ENCODE data around the gene EML1.
"Not testable (repeated sequence)": the region's sequence is repeated elsewhere in the genome, so short reads cannot be mapped to it uniquely, and the experiment has no call there.

Gene EML1

GRCh38 chr14:99938376-99938775 is 145.2 kb downstream of the EML1 start:
- no peak for DNase-seq (ENCODE audit: low read depth)

- DNase-seq (ENCODE audit: low read depth): no peak
Observed at GRCh38 chr14:99938896-99939295, 145.7 kb downstream of the EML1 start.

GRCh38 chr14:99939421-99939820 is 146.2 kb downstream of the EML1 start:
- DNase-seq (ENCODE audit: low read depth): no peak

DNA sequence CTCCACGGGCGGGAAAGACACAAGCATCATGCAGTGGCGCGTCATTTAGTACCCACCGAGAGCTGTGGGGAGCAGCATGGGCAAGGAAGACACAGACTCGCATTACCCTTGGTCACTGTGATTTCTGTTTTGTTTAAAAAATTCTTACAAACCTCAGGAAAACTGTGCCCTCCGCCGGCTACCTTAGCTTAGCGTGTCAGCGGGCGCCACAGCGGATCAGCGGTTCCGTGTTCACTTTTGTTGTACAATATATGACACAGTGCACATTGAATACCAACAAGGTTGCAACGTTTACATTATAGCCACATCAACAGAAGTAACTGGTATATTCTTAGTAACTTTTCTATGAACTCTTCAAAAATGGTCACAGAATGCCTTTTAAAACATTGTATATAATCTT is 146.9 kb downstream of the EML1 start:
- DNase-seq (ENCODE audit: low read depth): no peak

DNA sequence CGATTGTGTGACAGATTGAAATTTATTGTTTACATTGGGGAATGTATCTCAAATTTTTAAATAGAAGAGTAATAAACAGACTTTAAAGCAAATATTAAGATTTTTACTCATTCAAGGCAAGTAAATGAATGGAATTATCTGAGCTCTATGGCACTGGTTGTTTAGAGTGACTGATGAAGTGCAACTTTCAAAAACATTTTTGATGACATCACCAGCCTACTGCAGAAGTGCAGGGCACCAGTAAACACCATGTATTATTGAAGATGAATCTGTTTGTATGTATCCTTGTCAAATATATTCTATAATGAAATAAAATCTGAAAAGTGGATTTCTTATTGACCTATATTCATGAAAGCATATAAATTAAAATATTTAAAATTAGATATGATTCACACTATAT is 148.0 kb downstream of the EML1 start:
- DNase-seq (ENCODE audit: low read depth): no peak

- no peak for DNase-seq (ENCODE audit: low read depth)
Observed at GRCh38 chr14:99943620-99944019, 150.4 kb downstream of the EML1 start.

DNA sequence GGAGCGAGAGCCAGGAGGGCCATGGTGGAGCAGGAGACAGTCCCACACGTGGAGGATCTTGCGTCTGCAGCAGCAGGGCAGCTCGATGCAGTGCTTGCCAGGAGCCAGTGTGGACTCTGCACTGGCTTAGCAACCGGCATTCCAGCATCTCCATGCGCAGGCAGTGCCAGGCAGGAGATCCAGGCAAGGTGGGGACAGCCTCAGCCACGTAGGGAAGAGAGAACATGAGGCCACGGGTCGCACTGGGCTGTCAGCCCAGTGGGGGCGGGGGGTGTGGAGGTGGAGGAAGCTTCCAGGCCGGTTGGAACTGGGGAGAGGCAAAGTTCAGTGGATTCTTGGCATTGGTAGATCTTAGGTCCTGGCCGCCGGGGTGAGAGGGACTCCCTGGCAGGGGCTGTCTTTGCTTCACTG is 151.0 kb downstream of the EML1 start:
- no peak for DNase-seq (ENCODE audit: low read depth)

DNA sequence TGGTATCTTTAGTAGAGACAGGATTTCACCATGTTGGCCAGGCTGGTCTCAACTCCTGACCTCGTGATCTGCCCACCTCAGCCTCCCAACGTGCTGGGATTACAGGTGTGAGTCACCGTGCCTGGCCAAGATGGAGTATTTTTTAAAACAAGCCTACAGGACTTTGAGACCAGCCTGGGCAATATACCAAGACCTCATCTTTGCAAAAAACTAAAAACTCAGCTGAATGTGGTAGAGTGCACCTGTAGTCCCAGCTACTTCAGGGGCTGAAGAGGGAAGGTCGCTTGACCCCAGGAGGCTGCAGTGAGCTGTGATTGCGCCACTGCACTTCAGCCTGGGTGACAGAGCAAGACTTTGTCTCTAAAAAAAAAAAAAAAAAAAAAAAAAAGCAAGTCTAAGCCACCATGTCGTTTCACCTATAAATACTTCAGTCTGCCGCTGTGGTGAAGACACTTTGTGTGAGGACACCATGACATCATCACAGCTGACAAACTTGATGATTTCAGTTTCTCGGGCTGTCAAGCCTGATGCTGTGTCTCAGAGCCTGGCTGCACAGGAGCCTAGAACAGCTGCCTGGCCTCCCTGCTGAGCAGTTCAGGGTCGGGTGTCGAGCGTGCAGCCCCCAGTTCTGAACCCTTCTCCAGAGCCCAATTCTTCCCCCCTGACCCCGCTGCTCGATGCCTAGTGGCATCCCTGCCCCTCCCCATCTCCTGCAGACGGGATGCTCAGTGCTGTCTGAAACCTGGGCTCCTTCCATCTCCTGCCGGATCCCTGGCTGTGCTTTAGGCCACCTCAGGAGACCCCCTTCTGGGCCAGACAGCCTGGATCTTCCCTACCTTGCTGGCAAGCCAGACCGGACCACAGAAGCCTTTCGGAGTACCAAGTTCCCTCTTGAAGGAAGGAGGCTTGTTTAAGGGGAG is 152.8 kb downstream of the EML1 start:
- DNase-seq (ENCODE audit: low read depth): no peak

DNA sequence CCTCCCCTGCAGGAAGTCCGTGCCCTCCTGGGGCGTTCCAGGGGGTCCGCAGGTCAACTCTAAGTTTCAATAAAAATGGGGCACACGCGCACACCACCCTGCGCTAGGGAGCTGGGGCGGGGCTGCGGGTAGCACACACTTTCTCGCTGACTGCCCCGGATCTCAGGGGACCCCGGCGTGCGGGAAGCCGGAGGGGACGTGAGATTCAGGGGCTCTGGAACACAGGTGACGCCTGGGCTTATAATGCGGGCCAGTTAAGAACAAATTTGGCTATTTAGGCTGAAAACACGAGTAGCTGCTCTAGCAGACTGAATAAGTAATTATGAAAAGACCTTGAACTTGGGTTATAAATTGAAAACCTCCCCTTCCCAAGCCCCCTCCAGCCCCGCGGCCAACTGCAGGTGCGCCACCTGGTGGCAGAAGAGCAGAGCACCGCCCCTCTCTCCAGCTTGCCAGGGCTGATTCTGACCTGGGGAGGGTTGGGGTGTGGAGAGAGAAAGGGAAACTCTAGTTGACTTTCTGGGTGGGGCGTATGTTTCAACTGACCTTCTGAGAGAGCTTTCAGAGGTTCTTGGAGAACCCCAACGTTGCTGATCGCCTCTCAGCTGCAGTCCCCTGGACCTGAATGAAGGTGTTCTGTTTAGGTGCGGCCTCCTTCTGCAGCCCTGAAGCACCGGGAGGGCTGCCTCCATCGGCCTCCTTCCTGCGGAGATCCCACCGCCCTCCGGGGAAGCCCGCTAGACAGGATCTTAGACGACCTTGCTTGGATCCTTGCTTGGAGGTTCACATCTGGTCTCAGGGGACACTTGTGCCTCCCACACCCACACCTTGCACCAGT is 153.7 kb downstream of the EML1 start:
- DNase-seq (ENCODE audit: low read depth): no peak

DNA sequence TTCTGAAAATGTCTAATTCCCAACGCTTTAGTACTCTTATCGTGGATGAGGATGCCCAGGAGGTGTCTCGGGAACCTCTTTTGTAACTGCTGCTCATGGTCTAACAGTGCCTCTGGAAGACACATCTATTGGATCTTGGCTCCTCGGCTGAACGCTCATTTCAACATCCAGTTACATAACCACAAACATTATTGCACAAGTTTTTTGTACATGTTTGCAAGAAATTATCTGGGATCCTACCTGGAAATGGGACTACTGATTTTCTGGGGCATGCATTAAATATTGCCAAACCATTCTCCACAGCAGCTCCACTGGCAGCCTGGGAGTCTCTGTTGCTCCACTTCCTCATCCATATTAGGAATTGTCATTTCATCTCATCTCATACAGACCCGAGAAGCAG is 154.5 kb downstream of the EML1 start:
- no peak for DNase-seq (ENCODE audit: low read depth)

- not testable (repeated sequence) for DNase-seq (ENCODE audit: low read depth)
Observed at GRCh38 chr14:99949011-99949732, 156.0 kb downstream of the EML1 start.

DNA sequence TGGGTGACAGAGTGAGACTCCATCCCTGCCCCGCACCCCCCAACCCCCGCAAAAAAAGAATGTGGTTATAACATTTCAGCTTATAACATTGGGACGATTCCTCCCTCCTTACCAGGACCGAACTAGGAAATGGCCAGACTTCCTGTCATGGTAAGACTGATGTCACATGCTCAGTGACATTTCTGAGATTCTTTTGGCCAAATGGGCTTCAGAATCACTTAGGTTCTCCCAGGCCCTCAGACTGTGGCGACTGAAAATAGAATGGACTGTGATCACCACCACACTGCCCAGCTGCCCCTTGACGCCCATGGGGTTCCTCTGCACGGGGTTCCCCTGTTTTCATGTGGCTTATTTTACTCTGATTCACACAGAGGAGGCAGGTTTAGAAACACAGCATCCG is 157.0 kb downstream of the EML1 start:
- DNase-seq (ENCODE audit: low read depth): no peak

DNA sequence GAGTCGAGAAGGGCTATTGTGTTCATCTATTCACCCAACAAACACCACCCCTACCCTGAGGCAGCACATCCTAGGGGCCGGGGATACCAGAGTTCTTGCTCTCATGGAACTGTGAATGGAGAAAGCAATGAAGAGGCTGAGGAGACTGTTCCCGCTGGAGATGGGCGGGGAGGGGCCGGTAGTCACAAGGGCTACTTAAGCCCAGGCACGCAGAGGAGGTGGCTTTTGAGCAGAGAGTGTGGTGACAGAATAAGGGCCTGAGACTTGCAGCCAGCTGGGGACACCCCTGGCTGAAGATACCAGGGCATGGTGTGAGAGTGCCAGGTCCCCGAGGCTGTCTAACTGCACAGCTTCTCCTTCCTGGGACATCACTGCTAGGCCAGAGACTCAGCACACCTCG is 157.9 kb downstream of the EML1 start:
- no peak for DNase-seq (ENCODE audit: low read depth)

DNA sequence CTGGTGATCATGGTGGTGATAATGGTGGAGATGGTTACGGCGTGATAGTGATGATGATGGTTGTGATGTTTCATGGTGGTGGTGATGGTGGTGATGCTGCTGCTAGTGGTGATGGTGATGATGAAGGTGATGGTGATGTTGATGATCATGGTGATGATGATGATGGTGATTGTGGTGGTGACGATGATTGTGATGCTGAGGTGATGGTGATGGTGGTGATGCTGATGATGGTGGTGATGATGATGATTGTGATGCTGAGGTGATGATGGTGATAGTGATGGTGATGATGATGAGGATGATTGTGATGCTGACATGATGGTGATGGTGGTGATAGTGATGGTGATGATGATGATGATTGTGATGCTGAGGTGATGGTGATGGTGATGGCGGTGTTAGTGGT is 158.8 kb downstream of the EML1 start:
- DNase-seq (ENCODE audit: low read depth): no peak

DNA sequence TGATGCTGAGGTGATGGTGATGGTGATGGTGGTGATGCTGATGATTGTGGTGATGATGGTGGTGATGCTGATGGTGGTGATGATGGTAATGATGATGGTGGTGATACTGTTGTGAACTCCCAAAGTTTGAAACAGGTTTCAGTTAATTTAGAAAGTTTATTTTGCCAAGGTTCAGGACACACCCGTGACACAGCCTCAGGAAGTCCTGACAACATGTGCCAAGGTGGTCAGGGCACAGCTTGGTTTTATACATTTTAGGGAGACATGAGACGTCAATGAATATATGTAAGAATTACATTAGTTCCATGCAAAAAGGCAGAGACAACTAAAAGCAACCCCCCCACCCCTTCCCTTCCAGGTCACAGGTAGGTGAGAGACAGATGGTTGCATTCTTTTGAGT is 159.2 kb downstream of the EML1 start:
- no peak for DNase-seq (ENCODE audit: low read depth)

DNA sequence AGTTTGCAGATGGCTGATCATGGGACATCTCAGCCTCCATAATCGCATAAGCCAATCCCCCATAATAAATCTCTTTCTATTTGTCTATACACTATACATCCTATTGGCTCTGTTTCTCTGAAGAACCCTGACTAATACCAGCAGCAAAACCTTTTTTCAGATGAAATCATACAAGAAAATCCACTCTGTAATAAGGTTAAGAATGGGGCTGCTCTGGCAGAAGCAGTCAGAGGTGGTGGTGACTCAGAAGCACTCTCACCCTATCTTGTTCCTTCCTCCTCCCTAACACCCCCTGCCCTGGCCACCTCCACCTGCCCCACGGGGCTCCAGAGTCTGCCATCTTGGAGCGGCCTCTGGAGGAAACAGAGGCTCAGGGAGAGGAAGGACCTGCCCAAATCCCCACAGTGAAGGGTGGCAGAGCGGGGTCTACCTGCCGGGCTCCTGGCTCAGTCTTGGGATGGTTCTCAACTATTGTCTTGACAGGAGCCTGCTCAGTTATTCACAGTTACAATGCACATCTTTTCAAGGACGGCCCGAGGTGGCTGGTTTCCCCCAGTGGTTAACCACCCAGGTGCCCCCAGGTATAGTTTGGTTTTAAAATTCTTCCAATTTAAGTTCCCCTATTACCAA is 162.7 kb downstream of the EML1 start:
- DNase-seq (ENCODE audit: low read depth): no peak

DNA sequence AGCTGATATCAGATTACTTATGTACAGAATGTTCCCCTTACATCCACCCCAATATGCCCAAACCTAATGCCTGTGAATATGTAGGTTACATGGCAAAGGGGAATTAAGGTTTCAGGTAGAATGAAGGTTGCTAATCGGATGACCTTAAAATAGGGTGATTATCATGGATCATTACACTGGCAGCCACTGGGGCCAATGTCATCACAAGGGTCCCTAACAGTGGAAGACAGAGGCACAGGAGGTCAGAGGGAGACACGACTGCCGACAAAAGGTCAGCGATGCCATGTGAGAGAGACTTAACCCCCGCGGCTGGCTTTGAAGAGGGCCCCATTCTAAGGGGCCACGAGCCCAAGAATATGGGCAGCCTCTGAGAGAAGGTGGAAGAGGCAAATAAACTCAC is 165.2 kb downstream of the EML1 start:
- no peak for DNase-seq (ENCODE audit: low read depth)

- no peak for DNase-seq (ENCODE audit: low read depth)
Observed at GRCh38 chr14:99961826-99962518, 168.8 kb downstream of the EML1 start.

DNA sequence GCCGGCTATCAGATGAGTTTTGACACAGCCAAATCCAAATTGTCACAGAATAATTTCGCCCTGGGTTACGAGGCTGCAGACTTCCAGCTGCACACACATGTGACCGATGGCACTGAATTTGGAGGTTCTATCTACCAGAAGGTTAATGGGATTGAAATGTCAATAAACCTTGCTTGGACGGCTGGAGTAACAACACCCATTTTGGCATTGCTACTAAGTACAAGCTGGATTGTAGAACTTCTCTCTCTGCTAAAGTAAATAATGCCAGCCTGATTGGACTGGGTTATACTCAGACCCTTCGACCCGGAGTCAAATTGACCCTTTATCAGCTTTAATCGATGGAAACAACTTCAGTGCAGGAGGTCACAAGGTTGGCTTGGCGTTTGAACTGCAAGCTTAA is 171.8 kb downstream of the EML1 start:
- no peak for DNase-seq (ENCODE audit: low read depth)

GRCh38 chr14:99966037-99966835 is 173.0 kb downstream of the EML1 start:
- DNase-seq (ENCODE audit: low read depth): no peak

GRCh38 chr14:99966912-99967311 is 173.7 kb downstream of the EML1 start:
- DNase-seq (ENCODE audit: low read depth): no peak
